ENCODE measurements around the gene DNAJC18. TPM values are rescaled to one million over a fixed set of nuclear protein-coding genes. Genes with fewer than 3 reads are reported as not detected.

The DNAJC18 gene
- total and polyA plus RNA-seq, 2 of the 4 experiments (the other 2 are of a cell fraction), result 8.5 to 11.1 TPM

- in situ Hi-C loops (cut with MboI; ENCODE audit: low sequenced_read_pairs), result no loop called here
- CTCF ChIA-PET, result no interaction called here
- TF ChIP-seq MAZ (IDR thresholded peaks at IDR 0.05; ENCODE audit: borderline replicate concordance, low read depth, low read length) (no peak), RAD21 (IDR thresholded peaks at IDR 0.05; ENCODE audit: low read length) (no peak), MAFK (IDR thresholded peaks at IDR 0.05; ENCODE audit: low read depth, low read length) (no peak), RCOR1 (IDR thresholded peaks at IDR 0.05; ENCODE audit: insufficient replicate concordance, low read length) (no peak), CHD1 (IDR thresholded peaks at IDR 0.05; ENCODE audit: low read depth, low read length) (no peak), POLR2A (IDR thresholded peaks at IDR 0.05; ENCODE audit: low read depth, low read length) (no peak), NFE2L2 (IDR thresholded peaks at IDR 0.05; ENCODE audit: low read depth, low read length) (no peak), SMC3 (IDR thresholded peaks at IDR 0.05; ENCODE audit: low read depth, low read length) (no peak), FOS (IDR thresholded peaks at IDR 0.05; ENCODE audit: low read depth, low read length) (no peak), BHLHE40 (IDR thresholded peaks at IDR 0.05; ENCODE audit: low read depth, low read length) (no peak), RFX5 (IDR thresholded peaks at IDR 0.05; ENCODE audit: low read depth, low read length) (no peak), CEBPB (IDR thresholded peaks at IDR 0.05; ENCODE audit: low read depth, low read length) (no peak), ELK1 (IDR thresholded peaks at IDR 0.05; ENCODE audit: borderline replicate concordance, low read depth, low read length) (no peak), USF2 (IDR thresholded peaks at IDR 0.05; ENCODE audit: low read depth, low read length) (no peak), MXI1 (IDR thresholded peaks at IDR 0.05; ENCODE audit: borderline replicate concordance, low read depth, low read length) (no peak)
Measured at GRCh38 chr5:139410121-139410992, 29.0 kb downstream of the DNAJC18 start.

More at GRCh38 chr5:139410121-139410992, 29.0 kb downstream of the DNAJC18 start:
- Histone ChIP-seq H3K18ac (ENCODE audit: low read depth, low read length) (no peak overlapping the region), H4K20me1 (ENCODE audit: insufficient read depth, low read length) (no peaks in the 10 kb centered on the region), H3K27ac (ENCODE audit: insufficient read depth, low read length) (no peak overlapping the region), H3K9ac (ENCODE audit: low read depth, low read length) (no peak overlapping the region), H3K79me1 (ENCODE audit: low read depth in 1 of 2, low read length in 2 of 2) (no peaks in the 10 kb centered on the region), H3K4me1 (ENCODE audit: control insufficient read depth, insufficient read depth, low read length) (peaks cover 2% of the 10 kb centered on the region; the same call in 1 of the 2 replicates), H3K4me2 (ENCODE audit: low read depth, low read length) (no peak overlapping the region), H4K91ac (ENCODE audit: insufficient read depth, low read depth, low read length) (no peak overlapping the region), H2BK120ac (ENCODE audit: low read depth, low read length) (no peak overlapping the region), H2BK20ac (ENCODE audit: low read depth, low read length) (no peak overlapping the region), H2BK15ac (ENCODE audit: low read depth, low read length) (no peak overlapping the region), H3K27me3 (ENCODE audit: control insufficient read depth, insufficient read depth, low read length) (no peaks in the 10 kb centered on the region), H3K9me1 (ENCODE audit: insufficient read depth, low read length) (no peaks in the 10 kb centered on the region), H4K5ac (ENCODE audit: low read depth, low read length) (no peak overlapping the region), H4K8ac (ENCODE audit: low read depth in 2 of 2, low read length in 2 of 2) (no peak overlapping the region), H3K4ac (ENCODE audit: low read depth, low read length) (no peak overlapping the region), H2AK9ac (replicated peaks; ENCODE audit: low read depth, low read length, poor library complexity) (no peak overlapping the region), H2BK5ac (ENCODE audit: low read depth, low read length, poor library complexity, severe bottlenecking) (no peak overlapping the region), H3K9me3 (ENCODE audit: control insufficient read depth, insufficient read depth, low read length) (no peaks in the 10 kb centered on the region), H3K23ac (ENCODE audit: low read depth, low read length) (no peak overlapping the region), H2AFZ (replicated peaks; ENCODE audit: low read length, poor library complexity) (no peak overlapping the region), H3K56ac (ENCODE audit: extremely low read depth, insufficient read depth, low read length) (no peak overlapping the region), H3K4me3 (ENCODE audit: insufficient read depth, low read depth, low read length) (no peak overlapping the region), H3K14ac (replicated peaks; ENCODE audit: low read depth, low read length) (no peak overlapping the region), H2AK5ac (ENCODE audit: low read depth, low read length) (no peak overlapping the region), H3K36me3 (ENCODE audit: control insufficient read depth, insufficient read depth, low read length) (peaks cover 6% of the 10 kb centered on the region; the same call in 1 of the 2 replicates)
- POLR2A ChIA-PET (ENCODE audit: unreplicated experiment), result interaction anchor here (0.5 kb wide), 1 partner anchor 154 kb away, joined by 3 read pairs; no protein-coding TSS in a partner anchor
- DNase-seq (peak; percentile 35), ATAC-seq (ENCODE audit: low read depth) (peak; percentile 56)
- intact Hi-C loops (cut with micrococcal nuclease), result no loop called here
- no TSS peak for BruUV-seq (replicated peaks)
- dilution Hi-C loops (cut with HindIII; ENCODE audit: low sequenced_read_pairs, unreplicated experiment), result loop anchor here (25.0 kb wide), 1 partner anchor 102 kb away; no protein-coding TSS in a partner anchor
- 80% methylated on average over 2 of the region's 6 CpGs; no CpG with 5 or more reads in 1 of the 2 experiments for WGBS, 2 experiments (ENCODE audit: extremely low coverage in 2 of 2, insufficient read length in 1 of 2)
